IMR-90 (cell line): ENCODE measurements around the gene AKIRIN1. TPM values are rescaled to one million over a fixed set of nuclear protein-coding genes. Genes with fewer than 3 reads are reported as not detected.

Experiments
- ATAC-seq: fragments of 200-7000 bp; cut with Tn5 transposase; 2 replicates; pipeline ENCODE4 v1.9.1; 2020; ENCODE audit warnings: low read depth, mild to moderate bottlenecking, moderate library complexity
- BruUV-seq: library from RNA; stranded (reverse); fragments of 400-500 nt; replicated peaks from 2 replicates; lab custom pipeline; 2021; lab: Mats Ljungman, UMichigan
- CTCF ChIA-PET: fragments of 300-600 bp; formaldehyde crosslinking; extraction: SDS; loops from one replicate; lab custom pipeline; 2021; ENCODE audit warnings: antibody characterized with exemption; lab: Yijun Ruan, JAX
- POLR2A ChIA-PET: fragments of 300-600 bp; sonication (Branson Sonifier 250); formaldehyde crosslinking; loops from one replicate; lab custom pipeline; 2022; ENCODE audit warnings: antibody characterized with exemption; ENCODE audit not compliant: unreplicated experiment; lab: Charles Lee
- DNase-seq: peaks from one replicate; pipeline ENCODE4 v3.0.0; 2013
- H2AFZ ChIP-seq: replicated peaks from 2 replicates; pipeline ENCODE3; 2013; ENCODE audit warnings: low read length, mild to moderate bottlenecking; ENCODE audit not compliant: poor library complexity
- H2AK5ac ChIP-seq: 2 replicates; pipeline ENCODE4 v1.6.1; 2013; ENCODE audit warnings: low read depth, low read length, inconsistent platforms
- H2AK9ac ChIP-seq: replicated peaks from 2 replicates; pipeline ENCODE3; 2013; ENCODE audit warnings: mild to moderate bottlenecking, low read depth, low read length, moderate library complexity; ENCODE audit not compliant: poor library complexity
- H2BK120ac ChIP-seq: 2 replicates; pipeline ENCODE4 v1.6.1; 2013; ENCODE audit warnings: low read depth, low read length, inconsistent platforms
- H2BK15ac ChIP-seq: 3 replicates; pipeline ENCODE4 v1.6.1; 2013; ENCODE audit warnings: low read depth, low read length, inconsistent platforms
- H2BK20ac ChIP-seq: 2 replicates; pipeline ENCODE4 v1.6.1; 2013; ENCODE audit warnings: low read depth, mild to moderate bottlenecking, inconsistent platforms, low read length, moderate library complexity
- H2BK5ac ChIP-seq: 2 replicates; pipeline ENCODE4 v1.6.1; 2013; ENCODE audit warnings: mild to moderate bottlenecking, low read depth, low read length, inconsistent platforms; ENCODE audit not compliant: poor library complexity, severe bottlenecking
- H3K14ac ChIP-seq: replicated peaks from 2 replicates; pipeline ENCODE4 v1.6.1; 2013; ENCODE audit warnings: low read depth, low read length, inconsistent platforms
- H3K18ac ChIP-seq: 2 replicates; pipeline ENCODE4 v1.6.1; 2013; ENCODE audit warnings: low read depth, low read length, control low read depth
- H3K23ac ChIP-seq: 2 replicates; pipeline ENCODE4 v1.6.1; 2013; ENCODE audit warnings: low read depth, low read length, inconsistent platforms
- H3K27ac ChIP-seq: 2 replicates; pipeline ENCODE4 v1.5.1; 2013; ENCODE audit warnings: mild to moderate bottlenecking, control low read depth, low read length; ENCODE audit not compliant: insufficient read depth
- H3K27me3 ChIP-seq: 2 replicates; pipeline ENCODE4 v1.6.1; 2013; ENCODE audit warnings: low read length; ENCODE audit not compliant: control insufficient read depth, insufficient read depth
- H3K36me3 ChIP-seq: 2 replicates; pipeline ENCODE4 v1.6.1; 2013; ENCODE audit warnings: low read length, mixed read lengths; ENCODE audit not compliant: control insufficient read depth, insufficient read depth
- H3K4ac ChIP-seq: 2 replicates; pipeline ENCODE4 v1.6.1; 2013; ENCODE audit warnings: low read depth, low read length, inconsistent platforms
- H3K4me1 ChIP-seq: 2 replicates; pipeline ENCODE4 v1.6.1; 2013; ENCODE audit warnings: low read length, mixed read lengths; ENCODE audit not compliant: control insufficient read depth, insufficient read depth
- H3K4me2 ChIP-seq: 2 replicates; pipeline ENCODE4 v1.6.1; 2013; ENCODE audit warnings: low read depth, mild to moderate bottlenecking, control low read depth, low read length, moderate library complexity
- H3K4me3 ChIP-seq: 2 replicates; pipeline ENCODE4 v1.5.1; 2013; ENCODE audit warnings: low read depth, mild to moderate bottlenecking, control low read depth, low read length, moderate library complexity; ENCODE audit not compliant: insufficient read depth
- H3K56ac ChIP-seq: 2 replicates; pipeline ENCODE4 v1.6.1; 2013; ENCODE audit warnings: low read length, inconsistent platforms; ENCODE audit not compliant: insufficient read depth; ENCODE audit errors: extremely low read depth
- H3K79me1 ChIP-seq, 2 experiments: 2 replicates each; pipeline ENCODE4 v1.6.1; 2013; ENCODE audit warnings: low read length in 2 of 2, inconsistent platforms in 1 of 2, low read depth in 1 of 2
- H3K9ac ChIP-seq: 2 replicates; pipeline ENCODE4 v1.6.1; 2013; ENCODE audit warnings: low read depth, low read length, control low read depth
- H3K9me1 ChIP-seq: 2 replicates; pipeline ENCODE4 v1.6.1; 2013; ENCODE audit warnings: low read length, inconsistent platforms; ENCODE audit not compliant: insufficient read depth
- H3K9me3 ChIP-seq: 2 replicates; pipeline ENCODE4 v1.6.1; 2013; ENCODE audit warnings: low read length; ENCODE audit not compliant: control insufficient read depth, insufficient read depth
- H4K20me1 ChIP-seq: 2 replicates; pipeline ENCODE4 v1.6.1; 2013; ENCODE audit warnings: low read length, inconsistent platforms; ENCODE audit not compliant: insufficient read depth
- H4K5ac ChIP-seq: 2 replicates; pipeline ENCODE4 v1.6.1; 2013; ENCODE audit warnings: mild to moderate bottlenecking, low read depth, low read length, control low read depth
- H4K8ac ChIP-seq, 2 experiments: 2 replicates each; pipeline ENCODE4 v1.6.1; 2013; ENCODE audit warnings: low read depth in 2 of 2, low read length in 2 of 2, control low read depth in 1 of 2, inconsistent platforms in 1 of 2
- H4K91ac ChIP-seq: 2 replicates; pipeline ENCODE4 v1.6.1; 2013; ENCODE audit warnings: low read depth, low read length, inconsistent platforms; ENCODE audit not compliant: insufficient read depth
- BHLHE40 ChIP-seq: fragments of 150-350 bp; IDR thresholded peaks from 2 replicates; pipeline ENCODE4 v1.6.1; 2016; ENCODE audit warnings: mild to moderate bottlenecking, low read depth, low read length
- FOS ChIP-seq: fragments of 150-350 bp; IDR thresholded peaks from 2 replicates; pipeline ENCODE4 v1.6.1; 2016; ENCODE audit warnings: low read depth, low read length
- MAZ ChIP-seq: IDR thresholded peaks from 2 replicates; pipeline ENCODE4 v1.6.1; 2012; ENCODE audit warnings: low read depth, mild to moderate bottlenecking, low read length, improper control_type of control experiment, moderate library complexity, borderline replicate concordance
- MXI1 ChIP-seq: IDR thresholded peaks from 2 replicates; pipeline ENCODE4 v1.6.1; 2012; ENCODE audit warnings: low read depth, mild to moderate bottlenecking, low read length, moderate library complexity, borderline replicate concordance
- WGBS, 2 experiments: methylation state at CpG; one replicate each; pipeline versions ENCODE4 v1.1.5 to v1.1.7; 2013; ENCODE audit warnings: missing lambda C conversion rate in 2 of 2; ENCODE audit not compliant: insufficient read length in 1 of 2; ENCODE audit errors: extremely low coverage in 2 of 2; 5-methylcytosine and 5-hydroxymethylcytosine counted together
- dilution Hi-C: fragments of 300-500 bp; cut with HindIII; formaldehyde crosslinking; loops from one replicate; pipeline ENCODE4 v1.14.3; 2018; ENCODE audit warnings: low sequenced_read_pairs; ENCODE audit not compliant: unreplicated experiment
- in situ Hi-C: fragments of 300-500 bp; cut with MboI; formaldehyde crosslinking; loops from 3 replicates; pipeline ENCODE4 v1.14.3; 2019; ENCODE audit warnings: low sequenced_read_pairs, inconsistent platforms, mixed read lengths
- intact Hi-C: fragments of 100-400 bp; cut with micrococcal nuclease; formaldehyde crosslinking; loops from 2 replicates; pipeline ENCODE4 v1.10.0; 2022
- polyA plus RNA-seq, 3 experiments: library from polyadenylated mRNA; depleted of rRNA; stranded (reverse); fragments of >200 nt; gene quantifications; 2 replicates each; pipeline ENCODE4 v1.2.3, GENCODE V29; 2012; ENCODE audit warnings: low replicate concordance in 1 of 3
- total RNA-seq: library from RNA; depleted of rRNA; stranded (reverse); fragments of >200 nt; gene quantifications from 2 replicates; pipeline ENCODE4 v1.2.3, GENCODE V29; 2012

Gene AKIRIN1
- total and polyA plus RNA-seq, 2 of the 4 experiments (the other 2 are of a cell fraction) = 42.5 to 44.2 TPM

- ATAC-seq = peak; percentile 41
- WGBS, 2 experiments = no CpG with 5 or more reads among the region's 2 CpGs
- ChIA-PET POLR2A (no interaction called here), CTCF (no interaction called here)
- in situ Hi-C loops (loop anchor here (25.0 kb wide), 1 partner anchor 991 kb away; the partner anchor contains the start of genes FHL3 and UTP11), intact Hi-C loops (no loop called here), dilution Hi-C loops (no loop called here)
- Histone ChIP-seq H3K27me3 (no peaks in the 10 kb centered on the region), H3K36me3 (peaks cover 53% of the 10 kb centered on the region), H3K9me1 (peaks cover 5% of the 10 kb centered on the region), H3K4me1 (peaks cover 3% of the 10 kb centered on the region; the same call in 1 of the 2 replicates), H3K79me1 (peaks cover 35 to 43% of the 10 kb centered on the region in 2 experiments), H3K4me3 (no peak overlapping the region), H2AK5ac (no peak overlapping the region), H3K4me2 (no peak overlapping the region), H4K20me1 (peaks cover 17% of the 10 kb centered on the region), H2BK5ac (peak overlapping the region; percentile 67), H2BK20ac (no peak overlapping the region), H3K4ac (no peak overlapping the region), H2AFZ (no peak overlapping the region), H2BK15ac (no peak overlapping the region), H3K23ac (no peak overlapping the region), H4K5ac (no peak overlapping the region), H3K9ac (no peak overlapping the region), H3K18ac (no peak overlapping the region; the same call in 1 of the 2 replicates), H3K9me3 (no peaks in the 10 kb centered on the region), H2BK120ac (no peak overlapping the region), H4K91ac (no peak overlapping the region), H3K27ac (no peak overlapping the region), H3K14ac (no peak overlapping the region), H4K8ac (no peak overlapping the region), H2AK9ac (no peak overlapping the region), H3K56ac (no peak overlapping the region)
- peak; percentile 33 for DNase-seq
- peak; percentile 65; the same call in 1 of the 2 replicates for TF ChIP-seq FOS
- no peak for TF ChIP-seq MXI1
- TF ChIP-seq MAZ = no peak
- TF ChIP-seq BHLHE40 = no peak
- no TSS peak for BruUV-seq
Observed at GRCh38 chr1:39003794-39004193, 12.7 kb downstream of the AKIRIN1 start.
